IMR-90 (cell line): Measurements from ENCODE around the gene ERICH6B. TPM values are rescaled to one million over a fixed set of nuclear protein-coding genes. Genes with fewer than 3 reads are reported as not detected.

Experiments used
- ATAC-seq: fragments of 200-7000 bp; cut with Tn5 transposase; 2 replicates; pipeline ENCODE4 v1.9.1; 2020; ENCODE audit warnings: low read depth, mild to moderate bottlenecking, moderate library complexity
- BruUV-seq: library from RNA; stranded (reverse); fragments of 400-500 nt; replicated peaks from 2 replicates; lab custom pipeline; 2021; lab: Mats Ljungman, UMichigan
- CTCF ChIA-PET: fragments of 300-600 bp; formaldehyde crosslinking; extraction: SDS; loops from one replicate; lab custom pipeline; 2021; ENCODE audit warnings: antibody characterized with exemption; lab: Yijun Ruan, JAX
- POLR2A ChIA-PET: fragments of 300-600 bp; sonication (Branson Sonifier 250); formaldehyde crosslinking; loops from one replicate; lab custom pipeline; 2022; ENCODE audit warnings: antibody characterized with exemption; ENCODE audit not compliant: unreplicated experiment; lab: Charles Lee
- DNase-seq: peaks from one replicate; pipeline ENCODE4 v3.0.0; 2013
- H2AFZ ChIP-seq: replicated peaks from 2 replicates; pipeline ENCODE3; 2013; ENCODE audit warnings: low read length, mild to moderate bottlenecking; ENCODE audit not compliant: poor library complexity
- H2AK5ac ChIP-seq: 2 replicates; pipeline ENCODE4 v1.6.1; 2013; ENCODE audit warnings: low read depth, low read length, inconsistent platforms
- H2AK9ac ChIP-seq: replicated peaks from 2 replicates; pipeline ENCODE3; 2013; ENCODE audit warnings: mild to moderate bottlenecking, low read depth, low read length, moderate library complexity; ENCODE audit not compliant: poor library complexity
- H2BK120ac ChIP-seq: 2 replicates; pipeline ENCODE4 v1.6.1; 2013; ENCODE audit warnings: low read depth, low read length, inconsistent platforms
- H2BK15ac ChIP-seq: 3 replicates; pipeline ENCODE4 v1.6.1; 2013; ENCODE audit warnings: low read depth, low read length, inconsistent platforms
- H2BK20ac ChIP-seq: 2 replicates; pipeline ENCODE4 v1.6.1; 2013; ENCODE audit warnings: low read depth, mild to moderate bottlenecking, inconsistent platforms, low read length, moderate library complexity
- H2BK5ac ChIP-seq: 2 replicates; pipeline ENCODE4 v1.6.1; 2013; ENCODE audit warnings: mild to moderate bottlenecking, low read depth, low read length, inconsistent platforms; ENCODE audit not compliant: poor library complexity, severe bottlenecking
- H3K14ac ChIP-seq: replicated peaks from 2 replicates; pipeline ENCODE4 v1.6.1; 2013; ENCODE audit warnings: low read depth, low read length, inconsistent platforms
- H3K18ac ChIP-seq: 2 replicates; pipeline ENCODE4 v1.6.1; 2013; ENCODE audit warnings: low read depth, low read length, control low read depth
- H3K23ac ChIP-seq: 2 replicates; pipeline ENCODE4 v1.6.1; 2013; ENCODE audit warnings: low read depth, low read length, inconsistent platforms
- H3K27ac ChIP-seq: 2 replicates; pipeline ENCODE4 v1.5.1; 2013; ENCODE audit warnings: mild to moderate bottlenecking, control low read depth, low read length; ENCODE audit not compliant: insufficient read depth
- H3K27me3 ChIP-seq: 2 replicates; pipeline ENCODE4 v1.6.1; 2013; ENCODE audit warnings: low read length; ENCODE audit not compliant: control insufficient read depth, insufficient read depth
- H3K36me3 ChIP-seq: 2 replicates; pipeline ENCODE4 v1.6.1; 2013; ENCODE audit warnings: low read length, mixed read lengths; ENCODE audit not compliant: control insufficient read depth, insufficient read depth
- H3K4ac ChIP-seq: 2 replicates; pipeline ENCODE4 v1.6.1; 2013; ENCODE audit warnings: low read depth, low read length, inconsistent platforms
- H3K4me1 ChIP-seq: 2 replicates; pipeline ENCODE4 v1.6.1; 2013; ENCODE audit warnings: low read length, mixed read lengths; ENCODE audit not compliant: control insufficient read depth, insufficient read depth
- H3K4me2 ChIP-seq: 2 replicates; pipeline ENCODE4 v1.6.1; 2013; ENCODE audit warnings: low read depth, mild to moderate bottlenecking, control low read depth, low read length, moderate library complexity
- H3K4me3 ChIP-seq: 2 replicates; pipeline ENCODE4 v1.5.1; 2013; ENCODE audit warnings: low read depth, mild to moderate bottlenecking, control low read depth, low read length, moderate library complexity; ENCODE audit not compliant: insufficient read depth
- H3K56ac ChIP-seq: 2 replicates; pipeline ENCODE4 v1.6.1; 2013; ENCODE audit warnings: low read length, inconsistent platforms; ENCODE audit not compliant: insufficient read depth; ENCODE audit errors: extremely low read depth
- H3K79me1 ChIP-seq, 2 experiments: 2 replicates each; pipeline ENCODE4 v1.6.1; 2013; ENCODE audit warnings: low read length in 2 of 2, inconsistent platforms in 1 of 2, low read depth in 1 of 2
- H3K9ac ChIP-seq: 2 replicates; pipeline ENCODE4 v1.6.1; 2013; ENCODE audit warnings: low read depth, low read length, control low read depth
- H3K9me1 ChIP-seq: 2 replicates; pipeline ENCODE4 v1.6.1; 2013; ENCODE audit warnings: low read length, inconsistent platforms; ENCODE audit not compliant: insufficient read depth
- H3K9me3 ChIP-seq: 2 replicates; pipeline ENCODE4 v1.6.1; 2013; ENCODE audit warnings: low read length; ENCODE audit not compliant: control insufficient read depth, insufficient read depth
- H4K20me1 ChIP-seq: 2 replicates; pipeline ENCODE4 v1.6.1; 2013; ENCODE audit warnings: low read length, inconsistent platforms; ENCODE audit not compliant: insufficient read depth
- H4K5ac ChIP-seq: 2 replicates; pipeline ENCODE4 v1.6.1; 2013; ENCODE audit warnings: mild to moderate bottlenecking, low read depth, low read length, control low read depth
- H4K8ac ChIP-seq, 2 experiments: 2 replicates each; pipeline ENCODE4 v1.6.1; 2013; ENCODE audit warnings: low read depth in 2 of 2, low read length in 2 of 2, control low read depth in 1 of 2, inconsistent platforms in 1 of 2
- H4K91ac ChIP-seq: 2 replicates; pipeline ENCODE4 v1.6.1; 2013; ENCODE audit warnings: low read depth, low read length, inconsistent platforms; ENCODE audit not compliant: insufficient read depth
- BHLHE40 ChIP-seq: fragments of 150-350 bp; IDR thresholded peaks from 2 replicates; pipeline ENCODE4 v1.6.1; 2016; ENCODE audit warnings: mild to moderate bottlenecking, low read depth, low read length
- CEBPB ChIP-seq: IDR thresholded peaks from 2 replicates; pipeline ENCODE4 v1.6.1; 2012; ENCODE audit warnings: low read depth, low read length, improper control_type of control experiment
- CHD1 ChIP-seq: IDR thresholded peaks from 2 replicates; pipeline ENCODE4 v1.6.1; 2012; ENCODE audit warnings: low read depth, low read length, improper control_type of control experiment
- ELK1 ChIP-seq: fragments of 150-350 bp; IDR thresholded peaks from 2 replicates; pipeline ENCODE4 v1.6.1; 2016; ENCODE audit warnings: low read depth, mild to moderate bottlenecking, low read length, moderate library complexity, borderline replicate concordance
- FOS ChIP-seq: fragments of 150-350 bp; IDR thresholded peaks from 2 replicates; pipeline ENCODE4 v1.6.1; 2016; ENCODE audit warnings: low read depth, low read length
- MAFK ChIP-seq: IDR thresholded peaks from 2 replicates; pipeline ENCODE4 v1.6.1; 2012; ENCODE audit warnings: low read depth, low read length, improper control_type of control experiment
- MAZ ChIP-seq: IDR thresholded peaks from 2 replicates; pipeline ENCODE4 v1.6.1; 2012; ENCODE audit warnings: low read depth, mild to moderate bottlenecking, low read length, improper control_type of control experiment, moderate library complexity, borderline replicate concordance
- MXI1 ChIP-seq: IDR thresholded peaks from 2 replicates; pipeline ENCODE4 v1.6.1; 2012; ENCODE audit warnings: low read depth, mild to moderate bottlenecking, low read length, moderate library complexity, borderline replicate concordance
- NFE2L2 ChIP-seq: fragments of 150-350 bp; IDR thresholded peaks from 2 replicates; pipeline ENCODE4 v1.6.1; 2016; ENCODE audit warnings: low read depth, mild to moderate bottlenecking, low read length
- POLR2A ChIP-seq: IDR thresholded peaks from 2 replicates; pipeline ENCODE4 v1.6.1; 2012; ENCODE audit warnings: mild to moderate bottlenecking, low read depth, low read length
- RAD21 ChIP-seq: IDR thresholded peaks from 2 replicates; pipeline ENCODE4 v1.6.1; 2012; ENCODE audit warnings: low read length, improper control_type of control experiment
- RCOR1 ChIP-seq: IDR thresholded peaks from 2 replicates; pipeline ENCODE4 v1.6.1; 2012; ENCODE audit warnings: mild to moderate bottlenecking, low read length, improper control_type of control experiment; ENCODE audit not compliant: insufficient replicate concordance
- RFX5 ChIP-seq: IDR thresholded peaks from 2 replicates; pipeline ENCODE4 v1.8.0; 2012; ENCODE audit warnings: low read depth, mild to moderate bottlenecking, low read length, moderate library complexity
- SMC3 ChIP-seq: fragments of 150-350 bp; IDR thresholded peaks from 2 replicates; pipeline ENCODE4 v1.6.1; 2016; ENCODE audit warnings: low read depth, mild to moderate bottlenecking, antibody characterized with exemption, low read length, moderate library complexity
- USF2 ChIP-seq: fragments of 150-350 bp; IDR thresholded peaks from 2 replicates; pipeline ENCODE4 v1.6.1; 2017; ENCODE audit warnings: mild to moderate bottlenecking, antibody characterized with exemption, low read length, low read depth
- WGBS, 2 experiments: methylation state at CpG; one replicate each; pipeline versions ENCODE4 v1.1.5 to v1.1.7; 2013; ENCODE audit warnings: missing lambda C conversion rate in 2 of 2; ENCODE audit not compliant: insufficient read length in 1 of 2; ENCODE audit errors: extremely low coverage in 2 of 2; 5-methylcytosine and 5-hydroxymethylcytosine counted together
- dilution Hi-C: fragments of 300-500 bp; cut with HindIII; formaldehyde crosslinking; loops from one replicate; pipeline ENCODE4 v1.14.3; 2018; ENCODE audit warnings: low sequenced_read_pairs; ENCODE audit not compliant: unreplicated experiment
- in situ Hi-C: fragments of 300-500 bp; cut with MboI; formaldehyde crosslinking; loops from 3 replicates; pipeline ENCODE4 v1.14.3; 2019; ENCODE audit warnings: low sequenced_read_pairs, inconsistent platforms, mixed read lengths
- intact Hi-C: fragments of 100-400 bp; cut with micrococcal nuclease; formaldehyde crosslinking; loops from 2 replicates; pipeline ENCODE4 v1.10.0; 2022
- polyA plus RNA-seq, 3 experiments: library from polyadenylated mRNA; depleted of rRNA; stranded (reverse); fragments of >200 nt; gene quantifications; 2 replicates each; pipeline ENCODE4 v1.2.3, GENCODE V29; 2012; ENCODE audit warnings: low replicate concordance in 1 of 3
- total RNA-seq: library from RNA; depleted of rRNA; stranded (reverse); fragments of >200 nt; gene quantifications from 2 replicates; pipeline ENCODE4 v1.2.3, GENCODE V29; 2012

The ERICH6B gene
- total and polyA plus RNA-seq, 2 of the 4 experiments (the other 2 are of a cell fraction), result not detected

- no peak overlapping the region for H4K91ac ChIP-seq
- H2AK5ac ChIP-seq, result no peak overlapping the region
- no peaks in the 10 kb centered on the region for H4K20me1 ChIP-seq
- H2AFZ ChIP-seq, result no peak overlapping the region
- intact Hi-C loops, result no loop called here
- H3K9me1 ChIP-seq, result no peaks in the 10 kb centered on the region
- no peak overlapping the region for H4K5ac ChIP-seq
- H3K9me3 ChIP-seq, result no peaks in the 10 kb centered on the region
- CTCF ChIA-PET, result no interaction called here
- H3K4ac ChIP-seq, result no peak overlapping the region
- no peak overlapping the region for H3K14ac ChIP-seq
- in situ Hi-C loops, result no loop called here
- H3K36me3 ChIP-seq, result no peaks in the 10 kb centered on the region
- no peak for ATAC-seq
- H2AK9ac ChIP-seq, result no peak overlapping the region
- TF ChIP-seq MXI1 (no peak), SMC3 (no peak), MAFK (no peak), BHLHE40 (no peak), RAD21 (no peak), NFE2L2 (no peak), CEBPB (no peak), CHD1 (no peak), FOS (no peak), POLR2A (no peak), ELK1 (no peak), RCOR1 (no peak), RFX5 (no peak), MAZ (no peak), USF2 (no peak)
- peaks cover 15% of the 10 kb centered on the region for H3K27me3 ChIP-seq
- DNase-seq, result no peak
- no peak overlapping the region for H3K18ac ChIP-seq
- no peak overlapping the region for H3K9ac ChIP-seq
- no peak overlapping the region for H3K23ac ChIP-seq
- H3K4me2 ChIP-seq, result no peak overlapping the region
- POLR2A ChIA-PET, result no interaction called here
- H3K4me3 ChIP-seq, result no peak overlapping the region
- H2BK5ac ChIP-seq, result no peak overlapping the region
- WGBS, 2 experiments, result no CpG with 5 or more reads among the region's 4 CpGs
- no peak overlapping the region for H2BK120ac ChIP-seq
- H2BK20ac ChIP-seq, result no peak overlapping the region
- dilution Hi-C loops, result no loop called here
- H4K8ac ChIP-seq, result no peak overlapping the region
- H3K79me1 ChIP-seq, result no peaks in the 10 kb centered on the region
- BruUV-seq, result no TSS peak
- H2BK15ac ChIP-seq, result no peak overlapping the region
- no peak overlapping the region for H3K56ac ChIP-seq
- H3K27ac ChIP-seq, result no peak overlapping the region
- no peaks in the 10 kb centered on the region for H3K4me1 ChIP-seq
Observed at GRCh38 chr13:45576466-45576865, 39.1 kb downstream of the ERICH6B start.
